ENCODE results near the gene SPHK1. TPM values are rescaled to one million over a fixed set of nuclear protein-coding genes. Genes with fewer than 3 reads are reported as not detected.

SPHK1 gene
- total and polyA plus RNA-seq, 11 donors = 2.6 to 20.5 (median 4.6) TPM

- H3K36me3 ChIP-seq = peaks cover 0 to 58% (median 45%) of the 10 kb centered on the region in 9 donors
- no peak overlapping the region for H3K4me3 ChIP-seq
- 61 to 65% (median 64%) methylated on average over 17 to 25 of the region's 25 CpGs for WGBS, 4 donors
- peaks cover 0 to 76% (median 40%) of the 10 kb centered on the region in 12 donors for H3K4me1 ChIP-seq
- ATAC-seq (peak; percentile 16 to 55 (median 53)), DNase-seq (peak in 3 of 5 donors; percentile 61 to 78 (median 66))
- no peaks in the 10 kb centered on the region for H3K27me3 ChIP-seq
- intact Hi-C loops (cut with DNase I) = loop anchor here in 8 of 10 donors (5.0 to 10.0 kb wide), 4 partner anchors 52 to 102 kb away; partner anchors contain the start of gene RHBDF2 (in 3 of the 8)
- TF ChIP-seq CTCF (IDR thresholded peaks at IDR 0.05) = no peak
- TF ChIP-seq POLR2A (IDR thresholded peaks at IDR 0.05) = no peak
- H3K9me3 ChIP-seq = no peaks in the 10 kb centered on the region
- peak overlapping the region; percentile 49 to 91 (median 66) for H3K27ac ChIP-seq
These were observed 20.7 kb downstream of the SPHK1 start for GRCh38 chr17:76404976-76405563.

GRCh38 chr17:76405607-76405966 is 21.2 kb downstream of the SPHK1 start:
- H3K4me3 ChIP-seq = no peak overlapping the region
- H3K9me3 ChIP-seq = no peaks in the 10 kb centered on the region
- no peak for TF ChIP-seq POLR2A (IDR thresholded peaks at IDR 0.05)
- no peak for TF ChIP-seq CTCF (IDR thresholded peaks at IDR 0.05)
- DNase-seq (peak in 1 of 5 donors; percentile 16), ATAC-seq (peak in 2 of 4 donors; percentile 1 to 2)
- H3K36me3 ChIP-seq = peaks cover 0 to 52% (median 40%) of the 10 kb centered on the region in 9 donors
- H3K27me3 ChIP-seq = no peaks in the 10 kb centered on the region
- H3K27ac ChIP-seq = peak overlapping the region; percentile 49 to 91 (median 66)
- intact Hi-C loops (cut with DNase I) = loop anchor here in 8 of 10 donors (5.0 to 10.0 kb wide), 4 partner anchors 52 to 102 kb away; partner anchors contain the start of gene RHBDF2 (in 3 of the 8)
- peaks cover 0 to 81% (median 44%) of the 10 kb centered on the region in 12 donors for H3K4me1 ChIP-seq
- WGBS, 4 donors = 73 to 83% (median 75%) methylated on average over 7 to 9 of the region's 9 CpGs

GRCh38 chr17:76405967-76406647 is 21.7 kb downstream of the SPHK1 start:
- DNase-seq = peak; percentile 83 to 92 (median 84)
- WGBS, 4 donors = 41 to 46% (median 44%) methylated on average over 14 to 16 of the region's 16 CpGs
- Histone ChIP-seq H3K4me1 (peaks cover 0 to 87% (median 48%) of the 10 kb centered on the region in 12 donors), H3K36me3 (peaks cover 0 to 47% (median 35%) of the 10 kb centered on the region in 9 donors), H3K9me3 (no peaks in the 10 kb centered on the region), H3K27ac (peak overlapping the region in 11 of 12 donors; percentile 55 to 91 (median 67)), H3K4me3 (no peak overlapping the region), H3K27me3 (no peaks in the 10 kb centered on the region)
- intact Hi-C loops (cut with DNase I) = loop anchor here in 9 of 10 donors (2.0 to 10.0 kb wide), 5 partner anchors 51 to 101 kb away; partner anchors contain the start of gene RHBDF2 (in 3 of the 9)
- no peak for TF ChIP-seq POLR2A (IDR thresholded peaks at IDR 0.05)
- TF ChIP-seq CTCF (IDR thresholded peaks at IDR 0.05) = no peak
- ATAC-seq = peak; percentile 64 to 82 (median 77)

- H3K4me1 ChIP-seq = peaks cover 0 to 87% (median 54%) of the 10 kb centered on the region in 12 donors
- no peaks in the 10 kb centered on the region for H3K27me3 ChIP-seq
- peak overlapping the region in 3 of 12 donors; percentile 76 to 84 (median 80) for H3K27ac ChIP-seq
These were observed 23.1 kb downstream of the SPHK1 start for GRCh38 chr17:76407509-76407908.

More at GRCh38 chr17:76407509-76407908, 23.1 kb downstream of the SPHK1 start:
- ATAC-seq = no peak
- peak in 1 of 5 donors; percentile 19 for DNase-seq
- 31 to 56% (median 55%) methylated on average over 4 of the region's 4 CpGs for WGBS, 4 donors
- H3K36me3 ChIP-seq = peaks cover 0 to 44% (median 22%) of the 10 kb centered on the region in 9 donors
- intact Hi-C loops (cut with DNase I) = loop anchor here in 9 of 10 donors (2.0 to 10.0 kb wide), 5 partner anchors 50 to 100 kb away; partner anchors contain the start of gene RHBDF2 (in 3 of the 9)
- no peaks in the 10 kb centered on the region for H3K9me3 ChIP-seq
- no peak for TF ChIP-seq CTCF (IDR thresholded peaks at IDR 0.05)
- no peak for TF ChIP-seq POLR2A (IDR thresholded peaks at IDR 0.05)
- H3K4me3 ChIP-seq = no peak overlapping the region
